Osteocyte (in vitro differentiated cells): ENCODE data around the gene USP10. TPM values are rescaled to one million over a fixed set of nuclear protein-coding genes. Genes with fewer than 3 reads are reported as not detected.

ENCODE experiments used
- DNase-seq: peaks from one replicate; pipeline ENCODE4 v3.0.0; 2021; ENCODE audit warnings: mixed read lengths; ENCODE audit not compliant: unreplicated experiment; ENCODE audit errors: extremely low spot score
- H3K27ac Mint-ChIP-seq: one replicate; pipeline ENCODE4 v1.8.0; 2021; ENCODE audit warnings: mild to moderate bottlenecking, mixed read lengths; ENCODE audit not compliant: unreplicated experiment
- H3K27me3 Mint-ChIP-seq: one replicate; pipeline ENCODE4 v1.8.0; 2021; ENCODE audit warnings: mixed read lengths; ENCODE audit not compliant: unreplicated experiment
- H3K36me3 Mint-ChIP-seq: one replicate; pipeline ENCODE4 v1.8.0; 2021; ENCODE audit warnings: mixed read lengths; ENCODE audit not compliant: unreplicated experiment
- H3K4me1 Mint-ChIP-seq: one replicate; pipeline ENCODE4 v1.8.0; 2021; ENCODE audit warnings: mixed read lengths; ENCODE audit not compliant: unreplicated experiment
- H3K4me3 Mint-ChIP-seq: one replicate; pipeline ENCODE4 v1.8.0; 2021; ENCODE audit warnings: mild to moderate bottlenecking, moderate library complexity, mixed read lengths; ENCODE audit not compliant: unreplicated experiment
- H3K9me3 Mint-ChIP-seq: one replicate; pipeline ENCODE4 v1.8.0; 2021; ENCODE audit warnings: mixed read lengths; ENCODE audit not compliant: unreplicated experiment
- total RNA-seq: library from RNA; stranded (reverse); gene quantifications from 2 replicates; pipeline ENCODE4 v1.2.1, GENCODE V29; 2021
- TF ChIP-seq, protein P1 (sequence below): fragments of 200-600 bp; sonication (generic); IDR thresholded peaks from 2 replicates; pipeline ENCODE4 v1.5.0; 2021; ENCODE audit warnings: antibody characterized with exemption, mild to moderate bottlenecking, moderate library complexity

The USP10 gene
- total RNA-seq, 1 donor from 2014 or later = 46.3 TPM

DNA sequence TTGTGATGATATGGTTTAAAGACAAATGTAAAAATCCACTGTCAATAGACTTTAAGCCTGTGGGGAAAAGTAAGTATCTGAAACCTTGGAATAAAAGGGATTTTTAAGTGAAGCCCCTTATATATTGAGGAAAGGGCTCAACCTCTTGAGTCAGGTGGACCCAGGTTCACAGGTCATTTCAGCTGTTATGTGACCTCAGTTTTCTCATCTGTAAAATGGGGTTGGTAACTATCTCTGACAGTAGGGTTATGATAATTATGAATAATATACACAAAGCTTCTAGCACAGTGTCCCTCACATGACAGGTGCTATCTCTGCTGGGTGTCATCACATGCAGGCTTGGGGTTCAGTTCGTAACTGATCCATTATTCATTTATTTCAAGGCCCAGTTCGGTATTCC, 57.0 kb downstream of the USP10 start:
- no peak overlapping the region for H3K27ac Mint-ChIP-seq
- peaks cover 4% of the 10 kb centered on the region for H3K36me3 Mint-ChIP-seq
- H3K27me3 Mint-ChIP-seq = no peaks in the 10 kb centered on the region
- no peak overlapping the region for H3K4me3 Mint-ChIP-seq
- TF ChIP-seq, protein P1, sequence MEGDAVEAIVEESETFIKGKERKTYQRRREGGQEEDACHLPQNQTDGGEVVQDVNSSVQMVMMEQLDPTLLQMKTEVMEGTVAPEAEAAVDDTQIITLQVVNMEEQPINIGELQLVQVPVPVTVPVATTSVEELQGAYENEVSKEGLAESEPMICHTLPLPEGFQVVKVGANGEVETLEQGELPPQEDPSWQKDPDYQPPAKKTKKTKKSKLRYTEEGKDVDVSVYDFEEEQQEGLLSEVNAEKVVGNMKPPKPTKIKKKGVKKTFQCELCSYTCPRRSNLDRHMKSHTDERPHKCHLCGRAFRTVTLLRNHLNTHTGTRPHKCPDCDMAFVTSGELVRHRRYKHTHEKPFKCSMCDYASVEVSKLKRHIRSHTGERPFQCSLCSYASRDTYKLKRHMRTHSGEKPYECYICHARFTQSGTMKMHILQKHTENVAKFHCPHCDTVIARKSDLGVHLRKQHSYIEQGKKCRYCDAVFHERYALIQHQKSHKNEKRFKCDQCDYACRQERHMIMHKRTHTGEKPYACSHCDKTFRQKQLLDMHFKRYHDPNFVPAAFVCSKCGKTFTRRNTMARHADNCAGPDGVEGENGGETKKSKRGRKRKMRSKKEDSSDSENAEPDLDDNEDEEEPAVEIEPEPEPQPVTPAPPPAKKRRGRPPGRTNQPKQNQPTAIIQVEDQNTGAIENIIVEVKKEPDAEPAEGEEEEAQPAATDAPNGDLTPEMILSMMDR = no peak
- H3K4me1 Mint-ChIP-seq = peaks cover 55% of the 10 kb centered on the region
- DNase-seq = no peak
- H3K9me3 Mint-ChIP-seq = no peaks in the 10 kb centered on the region

DNA sequence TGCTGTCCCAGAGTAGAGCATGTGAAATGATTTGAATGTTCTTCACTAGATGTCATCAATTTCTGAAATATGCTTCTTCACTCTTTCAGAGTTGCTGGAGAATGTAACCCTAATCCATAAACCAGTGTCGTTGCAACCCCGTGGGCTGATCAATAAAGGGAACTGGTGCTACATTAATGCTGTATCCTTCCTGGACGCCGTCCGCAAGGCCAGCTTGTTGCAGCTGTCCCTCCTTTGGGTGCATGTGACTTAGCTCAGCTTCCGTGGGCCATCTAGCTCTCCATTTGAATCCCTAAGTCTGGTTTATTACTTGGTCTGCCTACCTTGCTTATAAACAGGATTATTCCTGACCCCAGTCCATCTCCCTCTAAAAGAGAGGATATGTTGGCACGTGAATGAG, 58.8 kb downstream of the USP10 start:
- Mint-ChIP-seq H3K27me3 (no peaks in the 10 kb centered on the region), H3K36me3 (peaks cover 4% of the 10 kb centered on the region)

DNA sequence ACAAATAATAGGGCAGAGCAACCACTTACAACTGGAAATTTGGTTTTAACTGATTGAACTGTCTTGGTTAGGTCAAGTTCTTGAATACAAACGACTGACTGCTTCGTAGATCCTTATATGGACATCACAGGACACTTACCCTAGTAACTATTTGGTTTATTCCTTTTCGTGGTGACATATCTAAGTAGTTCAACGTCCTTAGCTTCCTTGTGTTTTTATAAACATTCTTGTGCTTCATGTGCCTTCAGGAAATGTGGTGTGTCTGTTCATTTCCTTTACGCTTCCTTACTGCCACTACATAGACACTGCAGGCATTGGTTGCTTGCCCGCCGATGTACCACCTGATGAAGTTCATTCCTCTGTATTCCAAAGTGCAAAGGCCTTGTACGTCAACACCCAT, 59.3 kb downstream of the USP10 start:
- Mint-ChIP-seq H3K27ac (peak overlapping the region; percentile 68), H3K9me3 (no peaks in the 10 kb centered on the region), H3K4me3 (no peak overlapping the region), H3K36me3 (peaks cover 8% of the 10 kb centered on the region), H3K27me3 (no peaks in the 10 kb centered on the region), H3K4me1 (peaks cover 44% of the 10 kb centered on the region)
- DNase-seq = no peak
- TF ChIP-seq, protein P1 = no peak

More for the DNA sequence above, 58.8 kb downstream of the USP10 start:
- Mint-ChIP-seq H3K27ac (peak overlapping the region; percentile 68), H3K4me3 (no peak overlapping the region), H3K4me1 (peaks cover 48% of the 10 kb centered on the region), H3K9me3 (no peaks in the 10 kb centered on the region)
- no peak for DNase-seq
- TF ChIP-seq, protein P1 = no peak

DNA sequence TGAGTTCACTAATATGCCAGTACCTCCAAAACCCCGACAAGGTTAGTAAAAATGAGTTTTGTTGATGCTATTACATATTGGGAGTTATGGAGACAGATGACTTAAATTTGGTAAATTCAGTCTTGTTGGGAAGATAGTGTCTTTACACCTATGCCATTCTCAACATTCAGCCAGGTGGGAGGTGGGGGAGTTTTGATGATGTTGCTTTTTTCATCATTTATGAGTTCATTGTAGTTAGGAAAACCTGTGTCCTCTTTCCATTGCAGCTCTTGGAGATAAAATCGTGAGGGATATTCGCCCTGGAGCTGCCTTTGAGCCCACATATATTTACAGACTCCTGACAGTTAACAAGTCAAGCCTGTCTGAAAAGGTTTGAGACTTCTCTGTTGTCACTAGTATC, 60.1 kb downstream of the USP10 start:
- Mint-ChIP-seq H3K4me1 (peaks cover 36% of the 10 kb centered on the region), H3K4me3 (no peak overlapping the region), H3K27ac (no peak overlapping the region), H3K36me3 (peaks cover 15% of the 10 kb centered on the region), H3K9me3 (no peaks in the 10 kb centered on the region), H3K27me3 (no peaks in the 10 kb centered on the region)
- TF ChIP-seq, protein P1 = no peak
- DNase-seq = no peak

DNA sequence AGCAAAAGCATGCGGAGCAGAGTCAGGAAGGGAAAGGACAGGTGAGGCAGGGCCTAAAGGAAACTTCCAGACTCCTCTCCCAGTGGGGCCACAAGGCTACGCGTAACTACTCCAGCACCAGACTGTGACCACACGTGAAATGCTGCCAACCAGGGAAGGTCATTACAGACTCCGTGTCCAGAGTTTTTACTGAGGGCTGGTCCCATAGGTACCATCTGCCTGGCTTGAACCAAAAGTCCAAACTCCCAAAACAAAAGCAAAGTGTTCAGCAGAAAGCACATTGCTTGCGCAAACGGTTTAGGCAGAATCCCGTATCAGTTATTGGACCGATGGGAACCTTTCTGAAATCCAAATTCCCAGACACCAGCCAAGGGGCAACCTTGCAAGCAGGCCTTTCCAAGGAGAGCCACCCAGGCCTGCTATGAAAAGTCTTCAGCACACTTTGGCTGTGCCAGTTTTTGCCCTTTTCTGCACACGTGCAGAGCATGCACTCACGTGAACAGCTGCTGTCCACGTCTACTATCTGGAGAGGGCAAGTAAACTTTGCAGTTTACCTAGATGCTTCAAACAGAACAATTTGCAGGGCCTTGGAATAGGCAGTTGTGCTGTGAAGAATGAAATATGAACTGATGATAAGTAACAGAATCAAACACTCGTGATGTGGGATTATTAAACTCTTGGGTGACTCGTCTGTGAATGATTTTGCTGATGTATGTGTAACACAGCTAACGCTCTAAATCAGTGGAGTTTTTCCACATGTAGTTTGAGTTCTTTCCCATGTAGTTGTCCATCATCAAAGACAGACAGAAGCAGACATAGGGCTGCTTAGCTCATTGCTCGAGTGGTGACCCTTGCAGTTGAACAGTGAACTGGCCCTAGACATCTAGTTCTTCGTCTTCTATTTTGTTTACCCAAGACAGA, 61.9 kb downstream of the USP10 start:
- Mint-ChIP-seq H3K9me3 (no peaks in the 10 kb centered on the region), H3K4me1 (peaks cover 34% of the 10 kb centered on the region), H3K36me3 (peaks cover 25% of the 10 kb centered on the region), H3K4me3 (no peak overlapping the region), H3K27me3 (no peaks in the 10 kb centered on the region), H3K27ac (no peak overlapping the region)
- TF ChIP-seq, protein P1 = no peak
- no peak for DNase-seq
